Hypothalamus (tissue), 51 donors: ENCODE results near the gene SRR.
A peak's percentile ranks its signal among the peaks of the same experiment; 100 is the strongest.
"Not testable (repeated sequence)": the region's sequence is repeated elsewhere in the genome, so short reads cannot be mapped to it uniquely, and the experiment has no call there.

Experiments
- DNase-seq, 51 donors: peaks; one replicate each; lab custom pipeline; 2025; lab: John Stamatoyannopoulos, UW

The SRR gene

DNA sequence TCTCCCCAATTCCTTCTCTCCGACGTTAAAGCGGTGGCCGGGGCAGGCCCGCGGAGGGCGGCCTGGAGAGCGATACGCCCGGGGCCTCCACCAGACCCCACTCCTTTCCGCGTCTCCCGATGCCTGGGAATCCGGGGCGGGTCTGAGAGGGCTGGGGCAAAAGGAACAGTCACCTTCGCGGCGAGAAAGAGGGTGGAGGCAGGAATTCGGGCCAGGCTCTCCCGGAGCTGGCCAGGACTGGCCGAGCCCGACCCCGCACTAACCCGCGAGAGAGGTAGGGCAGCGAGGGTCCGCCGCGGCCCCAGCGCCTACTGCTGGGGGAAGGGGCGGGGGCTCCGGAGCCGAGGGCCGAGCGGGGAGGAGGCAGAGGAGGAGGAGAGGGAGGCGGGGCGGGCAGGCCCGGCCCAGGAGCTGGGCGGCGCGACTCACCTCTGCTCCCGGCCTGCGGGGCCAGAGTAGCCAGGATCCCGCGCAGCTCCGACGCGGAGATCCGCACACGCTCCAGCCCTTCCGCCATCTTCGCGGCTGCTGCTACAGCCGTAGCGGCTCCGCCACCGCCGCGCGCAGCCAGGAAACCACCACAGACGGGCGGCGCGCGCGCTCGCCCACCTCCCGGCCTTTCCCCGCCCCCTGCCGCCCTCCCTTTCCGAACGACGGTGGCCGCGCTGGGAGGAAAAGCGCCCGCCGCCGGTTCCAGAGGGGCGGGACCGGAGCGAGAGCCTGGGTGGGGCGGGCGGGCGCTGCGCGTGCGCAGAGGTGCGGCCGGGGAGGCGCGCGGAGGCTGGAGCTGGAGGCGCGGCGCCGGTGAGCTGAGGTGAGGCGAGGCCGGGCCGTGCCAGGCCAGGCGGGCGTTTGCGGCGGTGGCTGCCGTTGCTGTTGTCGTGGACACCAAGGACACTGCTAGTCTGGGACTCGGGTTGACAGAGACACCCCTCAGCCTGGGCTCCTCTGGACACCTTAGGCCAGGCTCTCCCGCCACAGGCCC is at the start of gene SRR, which contains the start of gene SMG6:
TSS of gene SRR (plus strand) at position 747 of the 985 bp plus-strand sequence. CDS start 11,611 bp downstream, outside the sequence.
TSS of gene SMG6 (minus strand) at position 582 of the 985 bp plus-strand sequence. CDS start at position 517, 65 bp downstream.
- DNase-seq: peak; percentile 41 to 95 (median 88)

DNA sequence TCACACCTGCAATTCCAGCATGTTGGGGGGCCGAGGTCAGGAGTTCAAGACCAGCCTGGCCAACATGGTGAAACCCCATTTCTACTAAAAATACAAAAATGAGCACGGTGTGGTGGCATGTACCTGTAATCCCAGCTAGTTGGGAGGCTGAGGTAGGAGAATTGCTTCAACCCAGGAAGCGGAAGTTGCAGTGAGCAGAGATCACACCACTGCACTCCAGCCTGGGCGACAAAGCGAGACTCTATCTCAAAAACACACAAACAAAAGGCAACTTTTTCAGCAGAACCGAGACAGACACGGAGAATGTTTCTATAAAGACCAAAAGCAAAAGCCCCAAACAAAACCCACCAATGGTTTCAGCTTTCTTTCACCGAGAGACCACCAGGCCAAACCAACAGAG is 44.9 kb upstream of the SRR start:
- DNase-seq: not testable (repeated sequence)

GRCh38 chr17:2259769-2260536 is 43.8 kb upstream of the SRR start:
- peak in 1 of 51 donors; percentile 9 for DNase-seq

DNA sequence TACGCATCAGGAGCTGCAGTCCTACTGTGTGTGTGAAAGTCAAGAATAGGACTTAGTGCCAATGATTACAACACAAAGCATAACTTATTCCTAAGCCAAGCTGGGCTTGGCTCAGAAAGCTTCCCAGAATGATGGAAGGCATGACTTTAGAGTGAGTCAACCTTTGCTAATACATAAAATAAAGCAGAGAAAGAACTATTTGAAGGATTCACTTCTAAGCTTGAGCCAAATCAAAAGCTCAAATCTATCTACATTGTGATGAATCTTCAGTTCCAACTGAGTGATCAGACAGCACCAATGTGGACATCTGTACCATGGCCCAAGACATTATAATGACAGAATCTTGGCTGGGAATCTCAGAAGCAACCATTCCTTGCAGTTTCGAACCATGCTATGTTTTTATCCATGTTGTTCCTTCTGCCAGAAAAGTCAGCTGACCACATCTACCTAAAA is 41.6 kb upstream of the SRR start:
- no peak for DNase-seq

DNA sequence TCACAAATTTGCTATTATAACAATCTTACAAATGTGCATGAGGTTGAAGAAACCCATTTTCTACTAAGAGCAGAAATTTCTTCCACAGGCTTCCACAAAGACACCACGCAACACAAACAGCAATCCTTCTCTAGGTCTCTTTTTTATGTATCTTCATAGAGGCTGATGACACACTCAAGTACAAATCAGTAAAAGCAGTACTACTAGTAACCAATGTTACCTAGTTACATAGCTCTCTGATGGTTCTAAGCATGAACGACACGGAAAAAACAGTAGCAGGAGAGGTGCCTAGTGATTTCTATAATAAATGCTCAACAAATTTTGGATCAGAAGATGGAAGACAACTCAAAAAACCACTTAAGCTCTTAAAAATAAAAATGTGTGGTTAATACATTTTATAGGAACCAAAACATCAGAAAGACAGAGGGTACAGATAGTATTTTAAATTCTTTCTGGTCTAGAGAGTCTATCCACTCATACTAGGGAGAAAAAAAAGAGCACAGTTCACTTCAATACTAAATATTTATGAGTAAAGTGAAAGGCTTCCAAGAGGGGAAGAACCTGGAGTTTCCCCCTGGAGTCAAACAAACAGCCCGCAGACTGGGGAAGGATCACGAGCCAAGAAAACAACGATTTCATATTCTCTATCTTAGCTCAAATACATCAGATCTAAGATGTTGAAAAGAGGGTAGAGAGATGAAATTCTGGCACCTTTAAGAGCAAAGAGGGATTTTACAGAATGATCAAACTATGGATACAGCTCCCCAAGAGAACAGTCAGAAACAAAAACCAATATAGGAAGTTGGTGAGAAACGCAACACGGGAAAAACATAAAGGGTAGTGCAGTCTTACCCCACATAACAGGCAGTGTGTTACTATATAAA is 40.3 kb upstream of the SRR start:
- DNase-seq: no peak

- DNase-seq: no peak
These were observed 39.5 kb upstream of the SRR start for GRCh38 chr17:2264067-2264860.

- not testable (repeated sequence) for DNase-seq
These were observed 38.6 kb upstream of the SRR start for GRCh38 chr17:2265166-2265565.

DNA sequence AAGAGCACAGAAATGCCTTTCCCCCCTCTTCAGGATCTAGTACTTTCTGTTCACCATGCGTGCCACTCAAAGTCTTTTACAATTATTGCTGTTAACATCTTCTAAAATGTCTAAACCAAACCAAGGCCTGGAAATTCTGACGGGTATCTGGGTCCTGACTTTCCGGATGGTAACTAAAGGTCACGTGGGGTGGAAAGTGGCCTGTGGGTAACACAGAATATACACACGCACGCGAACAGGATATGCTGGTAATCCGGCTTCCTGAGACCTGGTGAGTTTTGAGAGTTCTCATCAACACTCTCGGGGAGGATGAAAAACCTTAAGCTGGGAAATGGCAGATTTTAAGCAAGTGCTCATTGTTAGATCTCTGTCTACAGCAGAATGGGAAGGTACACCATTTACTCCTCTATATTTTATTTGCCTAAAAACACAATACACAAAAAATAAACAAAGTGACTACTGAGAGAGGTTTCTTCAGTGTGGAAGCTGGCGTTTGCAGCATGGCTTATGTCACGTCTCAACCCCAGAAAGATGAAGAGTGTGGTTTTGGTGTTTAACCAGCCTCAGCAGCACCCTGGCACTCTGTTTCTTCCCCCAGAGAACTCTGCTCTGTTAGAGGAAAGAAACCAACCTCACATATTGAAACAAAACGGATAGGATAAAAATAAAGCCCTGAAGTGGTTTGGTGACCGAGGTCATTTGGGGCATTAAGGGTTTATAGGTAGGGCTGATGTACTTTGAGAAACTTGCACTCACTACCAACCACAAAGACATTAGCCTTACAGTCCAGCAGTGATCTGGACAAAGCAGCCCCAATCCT is 37.5 kb upstream of the SRR start:
- DNase-seq: no peak

- no peak for DNase-seq
These were observed 36.9 kb upstream of the SRR start for GRCh38 chr17:2266865-2267228.

- no peak for DNase-seq
These were observed 36.4 kb upstream of the SRR start for GRCh38 chr17:2267354-2267753.

GRCh38 chr17:2271985-2272702 is 31.6 kb upstream of the SRR start:
- DNase-seq: no peak

- DNase-seq: no peak
These were observed 29.3 kb upstream of the SRR start for GRCh38 chr17:2274414-2274813.

- no peak for DNase-seq
These were observed 28.0 kb upstream of the SRR start for GRCh38 chr17:2275722-2276121.

GRCh38 chr17:2277429-2278170 is 26.1 kb upstream of the SRR start:
- DNase-seq: no peak

DNA sequence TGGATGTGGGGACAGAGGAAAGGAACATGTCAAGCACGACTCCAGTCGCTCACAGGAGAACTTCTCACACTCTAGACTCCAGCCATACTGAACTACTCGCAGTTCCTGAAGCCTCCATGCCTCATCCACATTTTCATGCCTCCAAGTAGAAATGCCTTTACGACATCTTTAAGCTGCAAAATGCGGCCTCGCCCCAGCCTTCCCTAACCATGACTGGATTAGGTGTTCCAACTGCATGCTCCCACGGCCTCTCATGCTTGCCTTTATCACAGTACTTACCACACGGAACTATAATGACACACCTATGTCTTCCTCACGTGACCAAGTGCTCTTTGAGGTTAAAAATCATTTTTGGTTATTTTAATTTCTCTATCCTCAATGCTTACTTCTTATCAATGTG is 24.0 kb upstream of the SRR start:
- DNase-seq: no peak

GRCh38 chr17:2282297-2282873 is 21.4 kb upstream of the SRR start:
- DNase-seq: peak in 2 of 51 donors; percentile 2 to 20

- peak in 1 of 51 donors; percentile 4 for DNase-seq
These were observed 20.4 kb upstream of the SRR start for GRCh38 chr17:2283302-2283701.
